HG03103 (cell line): ENCODE data around the gene CENPM.

Experiments
- ATAC-seq: cut with Tn5 transposase; IDR thresholded peaks from one replicate; pipeline ENCODE4 v1.9.1; 2021; ENCODE audit warnings: low read depth; ENCODE audit not compliant: unreplicated experiment

CENPM gene

GRCh38 chr22:41933411-41934177 lies 13.4 kb downstream of the CENPM start:
- ATAC-seq, result no peak

- no peak for ATAC-seq
Observed at GRCh38 chr22:41932353-41932752, 14.6 kb downstream of the CENPM start.

- ATAC-seq, result no peak
Observed at GRCh38 chr22:41931701-41932269, 15.2 kb downstream of the CENPM start.

GRCh38 chr22:41929418-41929810 lies 17.5 kb downstream of the CENPM start:
- no peak for ATAC-seq

- ATAC-seq, result no peak
Observed at GRCh38 chr22:41928593-41929417, 18.1 kb downstream of the CENPM start.

- no peak for ATAC-seq
Observed at GRCh38 chr22:41927813-41928212, 19.1 kb downstream of the CENPM start.

GRCh38 chr22:41925783-41926460 lies 21.0 kb downstream of the CENPM start:
- peak; percentile 36 for ATAC-seq

GRCh38 chr22:41923595-41924276 lies 23.2 kb downstream of the CENPM start:
- ATAC-seq, result no peak

- no peak for ATAC-seq
Observed at GRCh38 chr22:41922940-41923594, 23.9 kb downstream of the CENPM start.

GRCh38 chr22:41922328-41922727 lies 24.6 kb downstream of the CENPM start:
- no peak for ATAC-seq

- peak; percentile 20 for ATAC-seq
Observed at GRCh38 chr22:41920271-41920976, 26.5 kb downstream of the CENPM start.

GRCh38 chr22:41919357-41920224 lies 27.4 kb downstream of the CENPM start:
- ATAC-seq, result peak; percentile 32

- no peak for ATAC-seq
Observed at GRCh38 chr22:41917903-41918791, 28.8 kb downstream of the CENPM start.

- ATAC-seq, result no peak
Observed at GRCh38 chr22:41917375-41917902, 29.5 kb downstream of the CENPM start.

GRCh38 chr22:41916745-41917358 lies 30.1 kb downstream of the CENPM start:
- ATAC-seq, result no peak

- ATAC-seq, result no peak
Observed at GRCh38 chr22:41915786-41916493, 31.0 kb downstream of the CENPM start.
